Right lobe of liver (tissue), 4 donors: ENCODE data around the gene CEP76.

ENCODE experiments used
- CTCF ChIP-seq, 4 donors: fragments of 200-600 bp in 3 of 4; fragments of 450-650 bp in 1 of 4; IDR thresholded peaks; one replicate each; pipeline versions ENCODE4 v1.5.1 to v1.8.0; 2016 to 2022; ENCODE audit warnings: antibody characterized with exemption in 4 of 4, mild to moderate bottlenecking in 2 of 4
- POLR2A ChIP-seq: fragments of 450-650 bp; IDR thresholded peaks from one replicate; pipeline ENCODE4 v1.6.1; 2017; ENCODE audit warnings: antibody characterized with exemption, mild to moderate bottlenecking
- donor health status: DM: no; HTN: no; CAD: no.
- donor health status: DM: no; HTN: no; CAD: no.
- donor health status: DM: no; HTN: yes; CAD: no.

- TF ChIP-seq CTCF (IDR thresholded peaks at IDR 0.05) (peak; percentile 81 to 93 (median 85)), POLR2A (no peak)
Observed at GRCh38 chr18:12726774-12727550, 24.4 kb upstream of the CEP76 start.
